Activated CD4-positive, alpha-beta T cell treated with anti-CD3 and anti-CD28 coated beads, Interleukin-2, amount 50 U/mL, for 1 hour (primary cell): ENCODE results near the gene DBH.

Source experiments
- DNase-seq: peaks from one replicate; pipeline ENCODE4 v3.0.0-alpha.2; 2020

DBH gene

DNA sequence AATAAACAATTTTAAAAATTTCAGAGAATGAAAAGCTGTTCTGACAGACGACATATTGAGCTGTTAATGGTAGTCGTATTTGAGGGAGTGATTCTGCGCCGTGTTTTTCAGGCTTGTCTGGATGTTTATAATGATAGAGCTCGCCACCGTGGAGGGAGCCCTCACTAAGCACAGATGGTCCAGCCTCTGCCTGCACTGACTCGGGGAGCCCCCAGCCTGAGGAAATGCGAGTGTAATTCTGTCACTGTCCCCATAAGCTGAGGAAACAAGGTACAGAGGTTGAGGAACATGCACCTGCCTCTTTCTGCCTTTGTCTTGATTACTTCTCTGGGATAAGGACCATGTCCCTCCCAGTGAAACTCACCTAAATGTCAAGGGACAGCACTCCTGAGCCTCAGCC is 7.4 kb upstream of the DBH start:
- DNase-seq = no peak

DNA sequence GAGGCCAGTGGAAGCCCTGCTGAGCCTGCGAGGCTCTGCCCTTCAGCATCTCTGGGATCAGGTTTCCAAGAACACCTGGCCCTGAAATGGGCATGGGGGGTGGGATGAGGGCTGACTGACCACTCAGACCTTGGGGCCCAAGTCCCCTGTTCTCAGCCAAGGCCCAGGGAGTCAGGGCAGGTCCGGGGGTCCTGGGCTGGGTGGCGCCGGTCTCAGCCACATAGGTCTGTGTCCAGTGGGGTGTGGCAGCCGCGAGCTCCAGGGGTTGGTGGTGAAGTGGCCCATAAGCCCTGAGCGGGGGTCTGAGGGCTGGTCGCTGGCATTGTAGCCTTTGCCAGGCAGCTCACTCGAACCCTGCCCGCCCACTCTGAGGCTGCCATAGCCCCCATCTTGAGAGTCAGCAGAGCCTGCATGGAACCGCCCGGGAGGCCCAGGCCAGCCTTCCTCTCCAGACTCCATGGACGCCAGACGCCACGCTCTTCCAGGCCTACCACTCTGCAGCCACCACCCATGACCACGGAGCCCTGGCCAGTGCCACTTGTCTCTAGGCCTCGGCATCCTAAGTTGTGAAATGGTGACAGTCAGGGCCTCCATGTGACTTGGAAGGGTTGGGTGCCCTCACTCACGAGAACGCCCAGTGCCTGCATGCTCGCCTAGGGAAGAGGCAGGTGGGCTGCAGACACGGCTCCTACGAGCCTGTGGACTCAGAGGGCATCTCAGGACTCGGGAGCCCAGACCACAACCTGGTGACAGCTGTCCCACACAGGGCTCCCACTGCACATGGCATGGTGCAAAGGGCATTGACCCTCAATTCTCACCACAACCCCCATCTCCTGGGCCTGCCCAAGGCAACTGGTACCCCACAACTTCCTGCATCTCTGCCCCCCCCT is 6.7 kb upstream of the DBH start:
- no peak for DNase-seq

DNA sequence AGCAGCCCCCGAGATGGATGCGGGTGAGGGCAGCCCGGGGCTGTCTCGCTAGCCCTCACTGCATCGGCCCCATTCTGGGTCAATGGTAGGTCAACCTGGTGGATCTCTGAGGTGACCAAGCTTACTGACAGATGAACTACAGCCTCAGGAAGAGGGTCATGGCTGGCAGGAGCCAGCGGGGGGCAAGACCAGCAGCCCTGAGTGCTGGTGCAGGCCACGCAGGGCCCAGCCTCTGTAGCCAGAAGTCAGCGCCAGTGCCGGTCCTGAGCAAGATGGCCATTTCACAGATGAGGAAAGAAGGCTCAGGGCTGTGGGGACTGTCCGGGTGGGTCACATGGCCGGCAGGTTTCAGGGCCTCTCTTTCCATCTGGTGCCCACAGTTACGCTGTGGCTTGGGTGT is 5.1 kb upstream of the DBH start:
- DNase-seq = no peak

DNA sequence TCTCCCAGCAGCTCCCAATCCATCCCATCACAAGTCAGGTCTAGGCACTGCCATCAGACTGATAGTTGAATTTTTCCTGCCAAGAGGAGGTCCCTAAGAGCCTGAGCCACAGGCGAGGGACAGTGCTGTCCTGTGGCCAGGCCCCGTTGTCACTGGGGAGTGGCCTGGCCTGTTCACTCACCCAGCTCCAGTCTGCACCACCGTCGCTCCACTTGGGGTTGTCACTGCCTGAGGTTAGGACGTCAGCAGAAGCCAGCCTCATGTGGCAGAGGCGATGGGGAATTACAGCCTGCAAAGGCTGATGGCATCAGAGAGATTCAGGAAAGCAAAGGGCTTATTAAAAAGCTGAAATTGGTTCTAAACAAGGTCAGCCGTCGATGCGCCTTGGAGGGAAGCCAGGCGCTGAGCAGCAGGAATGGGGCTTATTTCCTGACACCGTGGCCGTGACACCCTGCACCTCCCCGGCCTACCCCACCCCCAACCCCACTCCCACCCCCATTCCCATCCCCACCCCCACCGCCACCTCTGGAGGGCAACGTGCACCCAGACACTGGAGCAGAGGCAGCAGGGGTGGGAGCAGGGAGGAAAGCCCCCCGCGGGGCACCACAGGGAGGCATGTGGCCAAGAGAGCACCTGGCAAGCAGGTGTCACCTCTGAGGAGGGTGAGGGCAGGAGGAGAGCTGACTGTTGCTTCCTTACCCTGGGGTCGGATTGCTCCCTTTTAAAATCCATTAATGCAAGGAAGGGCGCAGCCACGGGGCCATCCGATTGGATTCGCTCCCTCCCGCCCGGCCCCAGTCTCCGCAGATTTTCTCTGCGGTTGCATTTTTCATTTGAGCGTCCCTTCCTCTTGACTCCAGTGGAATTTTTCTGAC is 3.1 kb upstream of the DBH start:
- no peak for DNase-seq

DNA sequence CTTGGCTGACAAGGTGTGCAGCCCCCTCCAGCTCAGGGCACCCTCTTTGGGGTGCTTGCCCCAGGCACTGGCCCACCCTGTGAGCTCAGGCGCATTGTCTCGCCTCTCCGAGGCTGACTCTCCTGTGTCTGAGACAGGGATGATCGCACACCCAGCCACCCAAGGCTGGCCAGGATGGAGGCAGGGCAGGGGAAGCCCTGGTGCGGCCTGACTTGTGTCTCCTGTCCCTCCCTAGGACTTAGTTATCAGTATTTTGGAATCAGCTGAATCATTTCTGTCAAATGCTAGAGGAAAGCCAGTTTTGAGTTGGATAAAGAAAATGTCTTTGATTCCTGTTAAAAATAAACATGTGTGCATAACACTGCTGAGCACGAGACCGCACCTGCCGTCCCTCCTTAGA is 2.5 kb upstream of the DBH start:
- no peak for DNase-seq

DNA sequence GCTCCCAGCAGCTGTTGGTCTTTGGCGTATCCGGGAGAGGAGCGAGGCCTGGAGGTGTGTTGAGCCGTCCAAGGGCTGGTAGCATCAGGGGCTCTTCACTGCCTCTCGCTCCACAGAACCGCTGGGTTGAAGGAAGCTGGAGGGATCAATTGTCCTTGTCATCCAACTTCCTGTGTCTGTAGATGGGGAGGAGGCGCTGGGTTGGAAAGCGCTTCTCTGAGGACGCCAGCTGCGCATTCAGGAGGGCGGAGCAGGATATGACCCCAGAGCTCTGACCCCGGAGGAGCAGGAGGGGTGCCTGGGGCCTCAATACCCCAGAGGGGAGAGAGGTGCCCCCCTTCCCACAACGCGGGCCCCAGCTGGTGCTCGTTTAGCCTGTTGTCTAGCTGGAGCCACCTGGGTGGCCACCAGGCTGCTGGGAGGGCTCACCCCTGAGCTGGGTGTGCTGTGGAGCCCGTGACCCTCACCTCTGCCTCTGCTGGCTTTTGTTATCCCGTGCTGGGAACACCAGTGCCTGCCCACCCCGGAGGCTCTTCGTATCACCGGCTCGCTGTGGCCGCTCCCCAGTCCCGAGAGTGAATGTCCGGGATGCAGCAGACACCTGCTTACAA is 2.0 kb upstream of the DBH start:
- DNase-seq = no peak

DNA sequence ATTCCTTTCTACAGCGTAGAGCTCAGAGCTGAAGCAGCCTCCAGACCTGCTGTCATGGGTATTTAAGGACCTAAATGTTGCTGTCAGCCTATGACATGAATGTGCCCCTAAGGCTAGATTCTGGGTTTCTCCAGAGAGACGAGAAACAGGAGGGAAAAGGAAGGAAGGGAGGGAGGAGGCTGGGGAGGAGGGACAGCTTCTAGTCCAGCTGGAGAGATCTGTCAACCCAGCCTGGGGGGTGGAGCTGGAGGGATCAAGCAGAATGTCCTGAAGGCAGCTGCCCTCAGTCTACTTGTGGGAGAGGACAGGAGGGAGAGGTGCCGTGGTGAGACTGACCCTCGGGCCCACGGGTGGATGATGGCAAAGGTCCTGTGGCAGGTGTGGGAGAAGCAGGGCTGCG is 1.1 kb upstream of the DBH start:
- DNase-seq = no peak

DNA sequence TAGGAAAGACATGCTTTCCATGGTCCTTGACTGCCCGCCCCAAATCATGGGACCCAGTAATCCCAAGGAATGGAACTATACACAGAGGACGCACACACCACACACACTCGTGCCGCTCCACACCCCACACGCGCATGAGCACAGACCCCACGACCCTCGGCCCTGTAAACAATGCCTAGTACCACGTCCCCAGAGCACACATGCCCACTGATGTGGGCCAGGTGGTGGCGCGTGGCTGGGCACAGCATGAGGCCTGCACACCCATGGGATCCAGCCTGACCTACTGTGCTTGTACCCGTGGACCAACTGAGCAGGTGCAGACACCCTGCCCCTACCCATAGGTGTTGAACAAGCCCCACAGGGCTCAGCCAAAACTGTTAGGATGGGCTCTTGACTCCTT is 739 bp downstream of the DBH start:
- no peak for DNase-seq

DNA sequence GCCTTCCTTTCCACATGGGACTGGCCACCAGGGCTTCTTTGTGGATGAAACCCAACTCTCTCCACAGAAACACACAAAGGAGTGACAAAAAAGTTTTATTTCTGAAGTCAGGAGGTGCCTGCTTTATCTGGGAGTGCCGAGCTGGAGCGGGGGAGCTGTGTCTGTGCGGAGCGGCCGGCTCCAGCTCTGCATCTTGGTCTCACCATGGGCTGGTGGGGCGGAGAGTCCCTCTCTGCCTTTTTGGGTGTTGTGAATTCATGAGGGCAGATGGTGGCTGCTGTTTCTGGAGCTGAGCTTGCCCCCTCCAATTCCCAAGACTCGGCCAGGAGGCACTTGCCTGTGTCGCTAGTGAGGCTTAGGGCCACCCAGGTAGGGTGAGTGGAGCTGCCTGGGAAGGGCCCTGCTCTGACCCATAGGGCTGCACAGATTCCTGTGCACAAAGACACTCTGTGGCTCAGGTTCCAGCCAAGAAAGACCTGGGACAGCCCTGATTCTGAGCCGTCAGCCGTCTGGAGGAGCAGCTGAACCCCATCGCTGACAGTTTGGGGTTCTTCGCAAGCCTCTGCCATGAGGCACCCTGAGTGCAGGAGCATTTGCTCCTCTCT is 1.4 kb downstream of the DBH start:
- no peak for DNase-seq

DNA sequence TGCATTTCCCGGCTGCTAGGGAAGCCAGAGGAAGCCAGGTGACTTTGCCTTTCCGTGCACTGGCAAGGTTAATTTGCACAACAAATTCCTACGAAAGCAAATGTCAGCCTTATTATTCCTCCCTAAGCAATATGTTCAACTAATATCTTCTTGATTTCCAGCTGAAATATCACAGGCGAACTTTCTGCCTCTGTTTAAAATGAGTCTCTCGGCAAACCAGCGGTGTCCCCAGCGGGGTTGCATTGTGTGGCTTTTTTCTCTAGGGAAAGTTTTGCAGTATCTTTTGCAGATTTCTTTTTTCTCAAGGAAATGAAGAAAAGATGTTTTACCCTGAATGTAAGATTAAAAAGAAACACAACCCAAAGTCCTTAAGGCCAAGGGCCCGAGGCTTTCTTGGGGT is 1.9 kb downstream of the DBH start:
- DNase-seq = no peak

DNA sequence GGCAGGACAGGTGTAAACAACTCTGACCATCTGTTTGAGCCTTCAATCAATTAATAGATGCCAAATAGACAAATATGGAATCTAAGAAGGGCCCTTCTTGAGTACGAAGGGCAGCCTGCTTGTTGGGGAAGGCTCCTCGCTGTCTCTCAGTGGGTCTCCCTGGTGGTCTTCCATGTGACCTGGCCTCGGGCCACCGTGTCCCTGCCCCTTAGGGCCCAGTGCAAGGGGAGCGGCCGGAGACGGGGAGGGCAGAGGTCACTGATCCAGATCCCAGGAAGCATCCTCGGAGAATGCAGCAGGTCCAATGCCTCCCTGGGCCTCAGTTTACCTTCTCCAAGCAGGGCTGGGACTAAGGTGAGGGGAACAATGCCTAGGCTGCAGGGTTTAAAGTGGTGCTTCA is 2.5 kb downstream of the DBH start:
- no peak for DNase-seq

DNA sequence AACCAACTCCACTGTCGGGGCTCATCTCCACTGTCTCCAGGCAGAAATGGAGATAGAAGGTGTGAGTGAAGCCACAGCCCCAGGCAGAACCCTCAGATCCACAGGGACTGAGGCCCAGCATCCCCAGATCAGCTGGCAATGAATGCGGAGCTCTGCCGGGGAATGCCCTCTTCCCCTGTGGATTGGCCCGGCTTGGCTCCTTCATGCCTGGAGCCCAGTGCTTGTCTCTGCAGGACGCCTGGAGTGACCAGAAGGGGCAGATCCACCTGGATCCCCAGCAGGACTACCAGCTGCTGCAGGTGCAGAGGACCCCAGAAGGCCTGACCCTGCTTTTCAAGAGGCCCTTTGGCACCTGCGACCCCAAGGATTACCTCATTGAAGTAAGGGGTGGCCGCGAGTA is 3.5 kb downstream of the DBH start:
- no peak for DNase-seq

DNA sequence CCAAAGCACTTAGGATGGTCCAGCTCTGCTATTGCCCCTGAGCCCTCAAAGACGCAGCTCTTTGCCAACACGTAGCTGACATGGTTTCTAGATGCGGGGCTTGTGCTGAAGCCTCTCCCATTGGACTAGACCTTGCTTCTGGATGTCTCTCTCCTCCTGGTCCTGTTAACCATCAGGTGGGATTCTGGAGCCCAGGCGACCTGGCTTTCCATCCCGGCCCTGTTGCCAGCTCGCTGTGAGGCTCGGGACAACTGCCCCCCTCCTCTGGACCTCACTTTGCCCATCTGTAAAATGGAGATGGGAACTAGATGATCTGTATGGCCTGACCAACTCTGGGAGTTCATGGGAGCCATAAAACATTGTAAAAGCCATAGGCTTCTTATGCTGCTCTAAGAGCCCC is 4.0 kb downstream of the DBH start:
- no peak for DNase-seq

DNA sequence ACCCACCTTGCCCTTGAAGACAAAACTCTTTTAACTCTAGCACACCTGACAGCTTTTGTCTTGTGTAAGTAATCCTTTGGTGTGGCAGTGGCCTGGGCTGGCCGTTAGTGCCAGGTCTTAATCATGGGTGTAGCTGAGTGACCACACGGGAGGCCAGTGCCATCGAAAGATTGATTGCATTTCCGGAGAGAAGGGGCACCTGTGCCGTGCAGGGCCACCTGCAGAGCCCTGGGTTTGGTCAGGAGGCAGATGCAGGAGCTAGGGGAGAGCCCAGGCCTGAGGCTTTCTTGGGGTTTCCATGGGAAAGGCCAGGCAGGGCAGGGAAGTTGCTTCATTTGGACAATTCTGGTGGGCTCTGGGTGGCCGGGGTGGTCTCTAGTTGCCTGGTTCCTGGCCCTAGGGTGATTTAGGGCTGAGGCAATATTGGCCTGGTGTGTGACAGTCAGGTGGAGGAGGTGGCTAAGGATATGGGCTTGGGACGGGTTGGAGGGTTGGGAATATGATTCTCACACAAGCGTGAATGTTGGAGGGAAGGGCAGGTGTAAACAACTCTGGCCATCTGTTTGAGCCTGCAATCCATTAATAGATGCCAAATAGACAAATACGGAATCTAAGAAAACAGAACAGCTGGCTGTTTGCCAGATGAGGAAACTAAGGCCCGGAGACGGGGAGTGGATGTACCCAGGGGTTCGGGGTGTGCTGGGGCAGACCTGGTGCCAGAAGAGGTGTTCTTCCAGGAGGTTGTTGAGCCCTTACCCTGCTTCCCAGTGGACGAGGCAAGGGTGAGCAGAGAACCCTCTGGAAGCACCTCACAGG is 4.6 kb downstream of the DBH start:
- no peak for DNase-seq

DNA sequence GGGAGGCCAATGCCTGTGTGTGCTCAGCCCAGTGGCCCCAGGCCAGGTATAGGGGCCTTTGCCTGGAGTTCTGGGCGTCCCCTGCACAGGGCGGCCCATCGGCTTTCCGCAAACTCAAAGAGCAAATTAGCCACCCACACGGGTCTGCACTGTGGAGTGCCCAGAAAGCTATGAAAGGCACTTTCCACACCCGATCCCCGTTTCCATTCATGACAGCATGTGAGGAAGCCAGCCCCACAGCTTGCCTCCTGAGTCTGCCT is 5.2 kb downstream of the DBH start:
- DNase-seq = no peak

DNA sequence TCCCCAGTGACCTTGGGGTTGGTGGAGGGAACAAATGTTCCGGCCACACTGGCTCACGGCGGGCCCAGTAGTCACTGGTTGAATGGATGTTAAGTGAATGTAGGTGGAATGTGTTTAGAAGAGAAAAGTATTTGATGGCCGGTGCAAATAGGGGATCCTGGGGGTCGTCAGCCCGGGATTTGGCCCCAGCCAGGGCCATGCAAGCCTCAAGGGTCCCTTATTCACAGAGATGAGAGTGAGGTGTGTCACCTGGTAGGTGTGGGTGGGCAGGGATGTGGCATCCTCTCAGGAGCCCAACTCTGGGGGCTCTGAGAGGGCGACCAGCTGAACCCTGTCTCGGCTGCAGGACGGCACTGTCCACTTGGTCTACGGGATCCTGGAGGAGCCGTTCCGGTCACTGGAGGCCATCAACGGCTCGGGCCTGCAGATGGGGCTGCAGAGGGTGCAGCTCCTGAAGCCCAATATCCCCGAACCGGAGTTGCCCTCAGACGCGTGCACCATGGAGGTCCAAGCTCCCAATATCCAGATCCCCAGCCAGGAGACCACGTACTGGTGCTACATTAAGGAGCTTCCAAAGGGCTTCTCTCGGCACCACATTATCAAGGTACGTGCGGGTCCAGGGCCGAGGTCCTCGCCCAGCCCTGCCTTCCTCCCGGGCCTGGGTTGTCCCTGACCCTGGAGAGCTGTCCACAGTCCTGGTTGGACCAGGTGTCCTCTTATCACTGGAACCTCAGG is 5.9 kb downstream of the DBH start:
- DNase-seq = no peak

DNA sequence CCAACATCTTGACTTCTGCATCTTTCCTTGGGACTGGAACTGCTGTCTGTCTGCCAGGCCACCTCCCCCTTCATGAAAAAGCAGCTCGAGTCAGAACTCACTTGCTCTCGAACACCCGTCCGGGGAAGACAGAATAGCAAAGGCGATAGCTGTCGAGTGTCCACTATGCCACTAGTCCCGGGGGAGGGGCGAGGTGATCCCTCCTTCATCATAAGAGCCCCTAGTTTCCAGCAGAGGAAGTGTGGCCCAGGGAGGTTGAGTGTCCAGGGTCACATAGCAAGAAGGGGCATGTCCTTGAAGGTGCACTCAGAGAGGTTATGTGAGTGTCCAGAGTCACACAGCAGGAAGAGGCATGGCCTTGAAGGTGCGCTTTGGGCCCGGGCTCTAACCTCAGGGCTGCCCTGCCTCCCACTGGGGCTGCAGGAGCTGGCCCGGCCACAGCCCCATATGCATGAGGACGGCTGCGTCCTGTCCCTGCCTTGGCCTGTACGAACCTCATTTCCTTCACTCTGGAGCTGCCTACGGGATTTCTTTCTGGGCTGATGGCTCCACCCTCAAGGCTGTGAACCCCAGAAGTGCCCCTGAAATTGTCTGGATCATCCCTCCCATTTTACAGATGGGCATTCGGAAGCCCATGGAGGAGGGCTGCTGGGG is 6.7 kb downstream of the DBH start:
- DNase-seq = no peak

DNA sequence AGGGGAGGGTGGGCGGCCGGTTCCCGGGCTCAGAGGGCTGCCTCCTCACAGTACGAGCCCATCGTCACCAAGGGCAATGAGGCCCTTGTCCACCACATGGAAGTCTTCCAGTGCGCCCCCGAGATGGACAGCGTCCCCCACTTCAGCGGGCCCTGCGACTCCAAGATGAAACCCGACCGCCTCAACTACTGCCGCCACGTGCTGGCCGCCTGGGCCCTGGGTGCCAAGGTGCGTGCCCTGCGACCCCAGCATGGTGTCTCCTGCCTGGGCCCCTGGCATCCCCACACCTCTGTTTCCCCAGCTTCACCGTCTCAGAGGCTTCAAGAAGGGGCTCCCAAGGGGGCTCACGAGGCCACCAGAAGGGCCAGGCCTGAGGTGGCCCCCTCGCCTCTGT is 7.2 kb downstream of the DBH start:
- no peak for DNase-seq

DNA sequence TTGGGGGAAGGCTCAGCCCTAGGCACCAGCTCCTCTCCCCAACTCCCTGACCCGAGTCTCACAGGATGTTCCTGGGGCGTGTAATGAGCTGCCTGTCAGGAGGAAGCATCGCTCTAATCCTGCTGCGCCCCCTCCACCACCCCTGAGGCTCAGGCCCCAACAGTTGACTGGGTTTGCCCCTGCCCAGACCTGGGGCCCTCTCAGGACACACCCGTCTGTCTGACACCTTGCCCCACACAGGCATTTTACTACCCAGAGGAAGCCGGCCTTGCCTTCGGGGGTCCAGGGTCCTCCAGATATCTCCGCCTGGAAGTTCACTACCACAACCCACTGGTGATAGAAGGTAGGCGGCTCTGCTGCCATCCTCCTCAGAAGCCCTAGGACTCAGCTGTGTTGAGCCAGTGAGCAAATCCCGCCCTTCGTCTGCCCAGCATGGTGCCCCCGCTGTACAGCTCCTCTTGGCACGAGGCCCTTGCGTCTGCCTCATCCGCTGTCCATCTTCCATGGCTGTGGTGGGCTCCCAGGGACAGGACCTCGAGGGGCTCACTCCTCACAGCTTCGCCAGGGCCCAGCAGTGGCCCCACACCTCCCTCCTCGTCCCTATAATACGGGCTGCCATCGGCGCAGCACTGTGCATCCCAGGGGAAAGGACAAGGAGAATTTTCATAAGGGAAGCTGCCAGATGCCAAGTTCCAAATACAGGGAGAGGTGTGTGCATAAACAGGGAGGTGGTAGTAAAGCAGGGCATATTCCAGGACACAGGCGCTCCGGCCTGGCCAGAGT is 8.0 kb downstream of the DBH start:
- DNase-seq = no peak

DNA sequence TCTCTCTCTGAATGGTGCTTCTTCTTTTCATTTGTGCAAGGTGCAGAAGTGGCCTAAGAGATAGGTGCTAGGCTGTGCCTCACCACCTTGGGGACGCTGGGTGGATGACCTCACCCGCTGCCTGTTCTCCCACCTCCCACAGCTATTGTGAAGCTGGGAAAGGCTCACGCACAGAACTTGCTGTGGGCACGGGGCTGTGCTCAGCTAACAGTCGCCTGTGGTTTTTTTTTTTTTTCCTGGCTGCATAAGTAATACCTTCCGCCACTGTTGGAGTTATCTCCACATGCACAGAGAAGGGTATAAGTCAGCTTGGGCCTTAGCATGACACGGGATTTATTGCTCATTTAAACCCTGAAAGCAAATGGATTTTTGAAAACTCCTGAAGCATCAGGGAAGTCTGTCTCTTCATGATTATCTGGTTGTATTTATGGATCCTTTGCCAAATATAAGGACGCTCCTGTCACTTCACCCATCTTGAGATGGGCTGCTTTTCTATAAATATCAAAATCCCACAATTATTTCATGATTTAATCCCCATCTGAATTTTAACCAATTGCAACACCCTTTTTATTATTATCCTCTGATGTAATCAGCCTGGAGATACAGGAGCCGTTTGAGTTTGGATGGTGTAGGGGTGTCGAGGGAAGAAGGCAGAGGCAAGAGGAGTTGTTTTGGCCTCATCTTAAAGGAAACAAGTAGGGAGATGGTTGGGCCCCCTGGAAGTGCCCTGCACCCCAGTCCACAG is 9.0 kb downstream of the DBH start:
- no peak for DNase-seq
